T-helper 17 cell (primary cell): Measurements from ENCODE around the gene SSTR4. TPM values are rescaled to one million over a fixed set of nuclear protein-coding genes. Genes with fewer than 3 reads are reported as not detected.

Experiments used
- ATAC-seq: fragments of 150-1000 bp; cut with Tn5 transposase; 2 replicates; pipeline ENCODE4 v1.10.0; 2021; ENCODE audit warnings: mild to moderate bottlenecking, moderate library complexity
- DNase-seq, 3 donors: peaks; one replicate each; pipeline versions ENCODE4 v3.0.0 to v3.0.0-alpha.2; 2020 to 2021
- H3K9me3 ChIP-seq: one replicate; pipeline ENCODE4 v1.7.0; 2013; ENCODE audit warnings: low read length, mild to moderate bottlenecking; ENCODE audit not compliant: control insufficient read depth, poor library complexity, severe bottlenecking
- H3K27ac Mint-ChIP-seq: one replicate; pipeline ENCODE4 v1.8.0; 2022; ENCODE audit warnings: mild to moderate bottlenecking, moderate library complexity, mixed read lengths
- H3K27me3 Mint-ChIP-seq: one replicate; pipeline ENCODE4 v1.8.0; 2022; ENCODE audit warnings: mixed read lengths
- H3K36me3 Mint-ChIP-seq: one replicate; pipeline ENCODE4 v1.8.0; 2022; ENCODE audit warnings: low read depth, mixed read lengths
- H3K4me1 Mint-ChIP-seq: one replicate; pipeline ENCODE4 v1.8.0; 2022; ENCODE audit warnings: mild to moderate bottlenecking, mixed read lengths
- H3K4me3 Mint-ChIP-seq: one replicate; pipeline ENCODE4 v1.8.0; 2022; ENCODE audit warnings: mild to moderate bottlenecking, moderate library complexity, mixed read lengths
- total RNA-seq, 4 donors: library from RNA in 2 of 4; stranded (reverse) in 2 of 4; gene quantifications; one replicate each; pipeline ENCODE4 v1.2.3 and lab custom pipeline; 2022 to 2026

Gene SSTR4
- total RNA-seq, 2 donors from 2014 or later: not detected

DNA sequence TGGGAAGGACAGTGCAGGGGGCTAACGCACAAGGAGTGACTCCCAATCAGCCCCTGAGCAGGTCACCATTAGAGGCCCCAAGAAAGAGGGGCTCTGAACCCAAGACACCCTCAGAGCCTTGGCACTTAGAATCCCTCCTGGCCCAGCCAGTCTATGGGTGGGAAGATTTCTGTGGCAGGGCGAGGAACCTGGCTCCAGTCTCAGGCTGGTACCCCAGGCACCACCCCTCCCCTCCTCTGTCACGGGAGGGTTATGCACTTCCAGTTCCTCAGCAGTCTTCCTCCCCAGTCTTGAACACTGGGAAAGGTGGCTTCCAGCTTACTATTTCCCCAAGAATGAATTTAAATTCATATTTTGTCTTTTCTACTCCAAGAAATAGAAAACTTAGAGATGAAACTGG lies 27.6 kb upstream of the SSTR4 start:
- ATAC-seq: no peak
- H3K36me3 Mint-ChIP-seq: no peaks in the 10 kb centered on the region
- no peaks in the 10 kb centered on the region for H3K9me3 ChIP-seq
- peaks cover 7% of the 10 kb centered on the region for H3K27me3 Mint-ChIP-seq
- no peak overlapping the region for H3K4me3 Mint-ChIP-seq
- H3K27ac Mint-ChIP-seq: no peak overlapping the region
- no peak for DNase-seq
- H3K4me1 Mint-ChIP-seq: no peaks in the 10 kb centered on the region

DNA sequence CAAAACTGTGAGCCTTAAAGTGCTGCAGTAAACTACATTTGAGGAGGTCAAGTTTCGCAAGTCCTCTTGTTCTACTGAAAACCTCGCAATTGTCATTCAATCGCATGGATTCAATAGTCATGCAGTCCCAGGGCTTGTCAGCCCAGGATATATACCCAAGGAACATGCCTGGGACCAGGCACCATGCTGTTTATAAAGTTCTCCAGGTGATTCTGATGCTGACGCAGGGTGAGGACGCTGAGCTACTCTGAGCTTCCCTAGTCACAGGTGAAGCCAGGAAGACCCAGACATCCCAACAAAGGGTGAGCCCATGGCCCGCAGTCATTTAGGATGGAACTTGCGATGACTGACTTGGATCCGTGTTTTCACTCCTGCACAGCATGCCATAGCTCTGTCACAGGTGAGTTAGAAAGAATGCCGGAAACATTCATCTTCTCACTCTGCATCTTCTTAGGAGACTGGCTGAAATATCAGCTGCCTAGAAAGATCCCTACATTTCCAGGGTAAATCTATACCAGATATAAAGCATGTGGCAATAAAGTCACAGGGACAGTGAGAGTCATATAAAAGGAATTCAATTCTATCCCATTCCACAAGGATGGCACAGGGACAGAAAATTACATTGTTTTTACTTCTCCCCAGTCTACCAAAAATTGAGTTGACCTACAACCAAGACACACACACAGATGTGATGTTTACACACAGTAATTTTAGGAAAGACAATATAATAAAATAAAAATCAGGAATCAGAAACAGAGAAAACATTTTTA lies 27.0 kb upstream of the SSTR4 start:
- H3K9me3 ChIP-seq: no peaks in the 10 kb centered on the region
- DNase-seq: no peak
- Mint-ChIP-seq H3K4me1 (no peaks in the 10 kb centered on the region), H3K36me3 (no peaks in the 10 kb centered on the region), H3K27ac (no peak overlapping the region), H3K4me3 (no peak overlapping the region), H3K27me3 (peaks cover 7% of the 10 kb centered on the region)
- no peak for ATAC-seq

DNA sequence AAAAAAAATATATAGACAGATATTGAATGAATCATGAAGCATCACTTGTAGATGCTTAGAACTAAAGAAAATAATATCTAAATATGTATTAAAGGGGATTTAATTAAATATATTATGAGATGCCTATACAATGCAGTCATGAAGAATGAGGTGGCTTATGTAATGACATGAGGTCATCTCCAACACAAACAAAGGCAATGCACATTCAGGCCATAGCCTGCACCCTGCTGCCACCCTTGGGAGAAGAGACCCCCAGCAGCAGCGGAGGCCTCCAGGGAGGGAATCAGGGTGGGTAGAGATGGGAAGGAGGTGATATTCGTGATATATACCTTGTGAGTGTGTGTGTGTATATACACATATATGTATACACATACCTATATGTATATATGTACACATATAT lies 26.4 kb upstream of the SSTR4 start:
- no peaks in the 10 kb centered on the region for H3K4me1 Mint-ChIP-seq
- ATAC-seq (no peak), DNase-seq (no peak)
- no peak overlapping the region for H3K4me3 Mint-ChIP-seq
- peaks cover 7% of the 10 kb centered on the region for H3K27me3 Mint-ChIP-seq
- no peaks in the 10 kb centered on the region for H3K9me3 ChIP-seq
- H3K36me3 Mint-ChIP-seq: no peaks in the 10 kb centered on the region
- H3K27ac Mint-ChIP-seq: no peak overlapping the region

DNA sequence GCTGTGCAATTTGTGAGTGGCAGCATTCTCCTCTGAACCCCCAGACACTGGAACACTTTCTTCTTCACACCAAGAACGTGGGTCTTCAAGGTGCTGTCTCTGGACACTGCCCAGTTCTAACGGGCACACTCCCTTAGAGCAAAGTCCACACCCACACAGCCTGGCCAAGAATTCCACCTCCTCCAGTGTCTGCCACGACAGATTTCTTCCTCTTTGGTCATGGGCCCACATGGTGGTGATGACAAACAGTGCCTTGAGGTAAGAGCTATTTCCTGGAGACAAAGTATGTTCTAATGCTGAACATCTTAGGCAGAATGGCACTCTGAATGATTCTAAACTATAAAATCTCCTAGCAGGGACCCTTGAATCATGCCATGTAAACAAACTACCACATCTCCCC lies 25.5 kb upstream of the SSTR4 start:
- ATAC-seq: no peak
- DNase-seq: no peak
- H3K27me3 Mint-ChIP-seq: peaks cover 7% of the 10 kb centered on the region
- H3K27ac Mint-ChIP-seq: no peak overlapping the region
- no peaks in the 10 kb centered on the region for H3K36me3 Mint-ChIP-seq
- H3K9me3 ChIP-seq: no peaks in the 10 kb centered on the region
- H3K4me3 Mint-ChIP-seq: no peak overlapping the region
- H3K4me1 Mint-ChIP-seq: no peaks in the 10 kb centered on the region

DNA sequence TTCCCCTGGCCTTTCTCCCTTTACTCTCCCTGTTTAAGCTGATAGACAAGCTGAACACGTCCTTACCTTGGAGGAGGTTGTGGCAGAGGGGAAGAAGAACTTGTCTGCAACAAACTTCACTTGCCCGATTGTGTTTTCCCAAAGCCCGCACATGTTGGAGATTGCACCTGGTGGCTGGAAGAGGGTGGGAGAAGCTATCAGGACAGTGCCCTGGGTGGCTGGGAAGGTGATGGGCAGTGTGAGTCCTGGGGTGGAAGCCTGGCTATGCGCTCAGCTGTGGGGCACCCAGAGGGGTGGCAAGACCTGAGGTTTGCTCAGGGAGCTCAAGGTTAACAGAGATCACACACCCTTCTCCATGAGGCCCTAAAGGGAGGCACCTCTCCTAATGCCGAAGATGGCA lies 25.0 kb upstream of the SSTR4 start:
- H3K36me3 Mint-ChIP-seq: no peaks in the 10 kb centered on the region
- H3K9me3 ChIP-seq: no peaks in the 10 kb centered on the region
- no peak for DNase-seq
- H3K4me3 Mint-ChIP-seq: no peak overlapping the region
- ATAC-seq: no peak
- H3K27me3 Mint-ChIP-seq: peaks cover 7% of the 10 kb centered on the region
- H3K4me1 Mint-ChIP-seq: no peaks in the 10 kb centered on the region
- H3K27ac Mint-ChIP-seq: no peak overlapping the region

DNA sequence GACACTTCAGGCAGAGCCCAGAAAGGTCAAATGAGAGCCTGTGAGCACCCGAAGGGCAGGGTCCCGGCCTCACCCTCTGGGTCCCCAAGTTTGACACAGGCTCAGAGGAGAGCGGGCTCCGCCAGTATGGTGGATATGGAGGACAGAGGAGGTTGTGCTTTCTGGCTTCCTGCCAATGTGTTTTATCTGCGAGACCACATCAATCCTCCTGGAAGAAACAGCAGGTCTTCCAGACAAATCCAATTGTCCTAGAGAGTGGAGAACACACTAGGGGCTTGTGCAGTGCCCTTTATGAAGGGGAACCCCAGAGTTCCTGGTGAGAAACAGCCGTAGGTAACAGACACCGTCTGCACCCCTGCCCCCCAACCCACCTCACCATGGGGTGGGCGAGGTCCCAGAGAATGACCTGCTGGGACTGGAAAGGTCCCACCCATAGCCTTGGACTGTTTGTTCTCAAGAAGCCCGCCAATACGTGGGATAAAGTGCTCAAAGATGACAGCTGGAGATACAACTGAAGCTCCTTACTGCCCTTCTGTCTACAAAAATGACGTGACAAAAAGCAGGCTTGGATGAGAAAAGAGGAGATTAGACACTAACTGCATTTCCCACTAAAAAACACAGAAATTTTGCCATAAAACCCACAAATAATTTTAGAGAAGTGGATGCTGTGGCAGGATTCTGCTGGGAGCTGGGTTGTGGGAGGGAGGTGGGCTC lies 23.9 kb upstream of the SSTR4 start:
- DNase-seq (no peak), ATAC-seq (no peak)
- Mint-ChIP-seq H3K27me3 (peaks cover 7% of the 10 kb centered on the region), H3K27ac (no peak overlapping the region), H3K4me1 (no peaks in the 10 kb centered on the region), H3K36me3 (no peaks in the 10 kb centered on the region), H3K4me3 (no peak overlapping the region)
- no peaks in the 10 kb centered on the region for H3K9me3 ChIP-seq

DNA sequence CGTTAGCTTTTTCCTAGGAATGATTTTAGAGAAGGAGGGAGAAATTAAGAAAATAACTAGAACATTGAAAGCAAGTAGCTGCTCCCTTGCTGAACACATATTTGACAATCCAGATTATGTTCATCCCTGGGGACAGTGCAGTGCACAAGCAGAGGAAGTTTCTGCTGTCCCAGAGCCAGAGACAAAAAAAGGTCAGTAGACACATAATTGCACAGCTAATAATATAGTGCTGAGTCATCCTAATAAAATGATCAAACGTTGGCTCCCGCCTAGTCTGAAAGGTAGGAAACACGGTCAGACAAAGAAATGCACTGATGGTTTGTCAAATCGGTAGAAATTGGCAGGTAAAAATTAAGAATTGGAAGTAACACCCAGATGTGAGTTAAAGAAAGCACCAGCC lies 21.7 kb upstream of the SSTR4 start:
- Mint-ChIP-seq H3K4me3 (no peak overlapping the region), H3K4me1 (no peaks in the 10 kb centered on the region), H3K27ac (no peak overlapping the region), H3K36me3 (no peaks in the 10 kb centered on the region), H3K27me3 (peaks cover 13% of the 10 kb centered on the region)
- ATAC-seq: no peak
- DNase-seq: no peak
- no peaks in the 10 kb centered on the region for H3K9me3 ChIP-seq

DNA sequence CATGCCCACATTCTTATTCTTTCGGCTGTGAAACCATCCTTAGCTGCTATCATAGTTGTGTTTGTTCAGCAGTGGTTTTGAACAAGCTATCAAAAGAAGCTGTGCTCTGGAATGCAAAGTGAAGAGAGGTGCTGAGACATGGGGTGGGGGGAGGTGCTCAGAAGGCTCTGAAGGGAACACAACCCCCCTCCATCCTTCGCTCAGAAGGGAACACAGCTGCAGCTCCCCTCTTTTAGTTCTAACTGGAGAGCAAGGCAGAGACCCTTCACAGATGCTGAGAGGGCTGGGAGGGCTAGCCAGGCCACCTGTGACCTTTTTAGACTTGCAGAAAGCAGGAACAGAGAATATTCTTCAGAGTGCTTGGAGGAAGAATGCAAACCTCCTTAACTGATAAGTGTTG lies 17.6 kb upstream of the SSTR4 start:
- Mint-ChIP-seq H3K27me3 (peaks cover 23% of the 10 kb centered on the region), H3K27ac (no peak overlapping the region), H3K4me3 (no peak overlapping the region), H3K36me3 (no peaks in the 10 kb centered on the region), H3K4me1 (no peaks in the 10 kb centered on the region)
- H3K9me3 ChIP-seq: no peaks in the 10 kb centered on the region
- no peak for DNase-seq
- no peak for ATAC-seq

DNA sequence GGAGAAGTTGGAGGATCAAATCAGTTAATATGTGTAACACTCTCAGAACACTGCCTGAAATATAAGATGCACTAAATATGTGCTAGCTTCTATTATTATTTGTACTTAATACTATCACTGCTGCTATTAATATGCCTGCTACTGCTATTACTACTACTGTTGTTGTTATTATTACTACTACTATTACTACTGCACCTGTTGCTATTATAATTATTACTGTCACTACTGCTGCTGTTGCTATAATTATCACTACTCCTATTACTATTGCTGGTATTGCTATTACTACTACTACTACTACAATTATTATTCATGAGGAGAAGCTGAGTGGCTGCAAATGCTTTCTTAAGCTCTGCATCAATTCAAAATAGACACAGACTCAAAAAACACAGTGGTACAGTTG lies 16.7 kb upstream of the SSTR4 start:
- no peaks in the 10 kb centered on the region for H3K9me3 ChIP-seq
- DNase-seq (no peak), ATAC-seq (no peak)
- Mint-ChIP-seq H3K27me3 (peaks cover 23% of the 10 kb centered on the region), H3K4me3 (no peak overlapping the region), H3K4me1 (no peaks in the 10 kb centered on the region), H3K27ac (no peak overlapping the region), H3K36me3 (no peaks in the 10 kb centered on the region)

DNA sequence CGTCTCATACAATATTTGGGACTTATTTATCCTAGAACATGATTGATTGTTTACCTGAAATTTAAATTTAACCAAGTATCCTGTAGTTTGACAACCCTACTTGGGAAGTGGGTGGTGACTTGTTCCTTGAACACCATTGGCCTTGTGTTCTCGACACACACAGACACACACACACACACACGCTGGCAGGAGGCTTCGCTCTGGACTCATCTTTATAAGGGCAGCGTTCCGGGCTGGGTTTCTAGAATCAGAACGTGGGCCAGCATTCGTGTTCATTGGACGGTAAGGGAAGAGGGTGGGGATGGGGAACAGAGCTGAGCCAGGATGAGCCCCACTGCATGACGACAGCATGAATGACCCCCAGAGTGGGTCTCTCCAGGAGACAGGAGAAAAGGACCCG lies 16.2 kb upstream of the SSTR4 start:
- H3K9me3 ChIP-seq: no peaks in the 10 kb centered on the region
- Mint-ChIP-seq H3K27ac (no peak overlapping the region), H3K27me3 (peaks cover 23% of the 10 kb centered on the region), H3K4me1 (no peaks in the 10 kb centered on the region), H3K4me3 (no peak overlapping the region), H3K36me3 (no peaks in the 10 kb centered on the region)
- DNase-seq (no peak), ATAC-seq (no peak)

DNA sequence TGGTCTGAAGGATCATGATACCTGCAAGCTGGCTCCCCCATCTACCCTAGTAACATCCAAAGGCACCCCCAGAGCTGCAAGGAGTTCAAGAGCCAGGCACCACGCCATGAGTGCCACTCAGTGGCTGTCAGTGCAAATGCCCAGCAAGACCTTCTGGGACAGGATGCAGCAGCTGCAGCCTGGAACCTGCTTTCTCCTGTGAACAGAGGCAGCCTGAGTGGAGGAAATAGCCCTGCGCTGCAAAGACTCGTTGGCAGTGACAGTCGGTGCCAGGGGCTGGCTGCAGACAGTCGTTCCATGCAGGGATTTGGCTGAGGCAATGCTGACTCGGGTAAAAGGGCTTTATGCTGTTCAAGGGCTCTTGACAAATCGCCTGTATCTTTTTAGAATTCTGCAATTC lies 15.7 kb upstream of the SSTR4 start:
- H3K27me3 Mint-ChIP-seq: peaks cover 23% of the 10 kb centered on the region
- H3K27ac Mint-ChIP-seq: no peak overlapping the region
- no peaks in the 10 kb centered on the region for H3K4me1 Mint-ChIP-seq
- no peaks in the 10 kb centered on the region for H3K9me3 ChIP-seq
- H3K4me3 Mint-ChIP-seq: no peak overlapping the region
- H3K36me3 Mint-ChIP-seq: no peaks in the 10 kb centered on the region
- ATAC-seq: no peak
- no peak for DNase-seq

DNA sequence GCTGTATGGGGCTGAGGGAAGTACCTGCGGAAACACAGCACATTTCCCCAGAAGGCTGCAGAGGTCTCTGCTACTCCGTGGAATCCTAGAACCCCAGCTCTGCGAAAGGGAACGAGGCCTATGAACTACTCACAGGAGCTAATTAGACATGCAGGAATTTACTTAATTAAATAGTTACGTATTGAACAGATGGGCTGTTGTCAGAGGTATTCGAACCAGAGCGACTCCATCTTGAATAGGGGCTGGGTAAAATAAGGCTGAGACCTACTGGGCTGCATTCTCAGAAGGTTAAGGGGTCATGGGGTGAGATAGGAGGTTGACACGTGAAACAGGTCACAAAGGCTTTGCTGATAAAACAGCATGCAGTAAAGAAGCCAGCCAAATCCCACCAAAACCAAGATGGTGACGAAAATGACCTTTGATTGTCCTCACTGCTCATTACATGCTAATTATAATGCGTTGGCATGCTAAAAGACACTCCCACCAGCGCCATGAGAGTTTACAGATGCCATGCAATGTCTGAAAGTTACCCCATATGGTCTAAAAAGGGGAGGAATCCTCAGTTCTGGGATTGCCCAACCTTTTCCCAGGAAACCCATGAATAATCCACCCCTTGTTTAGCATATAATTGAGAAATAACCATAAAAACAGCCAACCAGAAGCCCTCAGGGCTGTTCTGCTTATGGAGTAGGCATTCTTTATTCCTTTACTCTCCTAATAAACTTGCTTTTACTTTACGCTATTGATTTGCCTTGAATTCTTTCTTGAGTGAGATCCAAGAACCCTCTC lies 14.7 kb upstream of the SSTR4 start:
- Mint-ChIP-seq H3K36me3 (no peaks in the 10 kb centered on the region), H3K4me3 (no peak overlapping the region), H3K27me3 (peaks cover 23% of the 10 kb centered on the region), H3K4me1 (no peaks in the 10 kb centered on the region), H3K27ac (no peak overlapping the region)
- ATAC-seq (no peak), DNase-seq (no peak)
- H3K9me3 ChIP-seq: no peaks in the 10 kb centered on the region

DNA sequence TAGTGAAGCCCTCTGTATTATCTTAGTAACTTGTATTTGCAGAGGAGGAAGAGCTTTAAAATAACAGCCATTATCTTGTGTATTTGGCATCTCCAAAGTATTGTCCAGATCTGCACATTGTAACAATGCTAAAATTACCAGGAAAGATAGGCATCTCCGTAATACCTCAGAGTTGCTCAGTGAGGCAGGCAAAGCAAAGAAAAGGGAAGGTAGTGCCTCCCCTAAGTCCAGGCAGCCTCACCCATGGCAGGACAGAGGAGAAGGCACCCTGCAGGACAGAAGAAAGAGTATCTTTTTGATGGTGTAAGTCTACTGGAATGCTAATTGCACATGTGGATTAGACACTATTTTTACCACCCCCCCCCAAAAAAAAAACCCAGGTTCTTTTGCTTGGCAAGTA lies 13.6 kb upstream of the SSTR4 start:
- no peak overlapping the region for H3K27ac Mint-ChIP-seq
- H3K4me3 Mint-ChIP-seq: no peak overlapping the region
- ATAC-seq (no peak), DNase-seq (no peak)
- H3K36me3 Mint-ChIP-seq: no peaks in the 10 kb centered on the region
- no peaks in the 10 kb centered on the region for H3K9me3 ChIP-seq
- H3K4me1 Mint-ChIP-seq: no peaks in the 10 kb centered on the region
- peaks cover 25% of the 10 kb centered on the region for H3K27me3 Mint-ChIP-seq
